COLO829 (cell line): Measurements from ENCODE around the gene DFFB.
A peak's percentile ranks its signal among the peaks of the same experiment; 100 is the strongest.

Experiments
- DNase-seq: peaks from one replicate; pipeline ENCODE4 v3.0.0; 2012; ENCODE audit warnings: low spot score

DFFB gene

GRCh38 chr1:3831689-3832088 lies 25.6 kb upstream of the DFFB start:
- no peak for DNase-seq

- DNase-seq: no peak
Observed at GRCh38 chr1:3834701-3835100, 22.6 kb upstream of the DFFB start.

- DNase-seq: no peak
Observed at GRCh38 chr1:3836421-3836820, 20.9 kb upstream of the DFFB start.

GRCh38 chr1:3837200-3837599 lies 20.1 kb upstream of the DFFB start:
- no peak for DNase-seq

GRCh38 chr1:3837685-3838084 lies 19.6 kb upstream of the DFFB start:
- DNase-seq: no peak

- DNase-seq: no peak
Observed at GRCh38 chr1:3838788-3839187, 18.5 kb upstream of the DFFB start.

- no peak for DNase-seq
Observed at GRCh38 chr1:3841491-3841890, 15.8 kb upstream of the DFFB start.

GRCh38 chr1:3842912-3843311 lies 14.4 kb upstream of the DFFB start:
- DNase-seq: no peak

- DNase-seq: no peak
Observed at GRCh38 chr1:3846541-3846940, 10.7 kb upstream of the DFFB start.

GRCh38 chr1:3847081-3847480 lies 10.2 kb upstream of the DFFB start:
- DNase-seq: no peak

GRCh38 chr1:3850857-3851256 lies 6.4 kb upstream of the DFFB start:
- DNase-seq: no peak

GRCh38 chr1:3851292-3851691 lies 6.0 kb upstream of the DFFB start:
- DNase-seq: no peak

GRCh38 chr1:3852091-3852490 lies 5.2 kb upstream of the DFFB start:
- DNase-seq: no peak

- DNase-seq: no peak
Observed at GRCh38 chr1:3852711-3853485, 4.4 kb upstream of the DFFB start.

- no peak for DNase-seq
Observed at GRCh38 chr1:3857791-3858129, 484 bp downstream of the DFFB start.

- no peak for DNase-seq
Observed at GRCh38 chr1:3858231-3858981, 1.1 kb downstream of the DFFB start.

- peak; percentile 56 for DNase-seq
Observed at GRCh38 chr1:3863231-3863935, 6.1 kb downstream of the DFFB start.

- no peak for DNase-seq
Observed at GRCh38 chr1:3864884-3865283, 7.6 kb downstream of the DFFB start.

- DNase-seq: no peak
Observed at GRCh38 chr1:3865606-3866160, 8.4 kb downstream of the DFFB start.

- no peak for DNase-seq
Observed at GRCh38 chr1:3868464-3869006, 11.3 kb downstream of the DFFB start.

- DNase-seq: no peak
Observed at GRCh38 chr1:3869751-3870301, 12.6 kb downstream of the DFFB start.

- no peak for DNase-seq
Observed at GRCh38 chr1:3871451-3871805, 14.2 kb downstream of the DFFB start.
